Vagina (tissue), 2 donors: ENCODE results near the gene TNRC18.

Experiments used
- POLR2A ChIP-seq, 2 donors: fragments of 450-650 bp; IDR thresholded peaks; one replicate each; pipeline ENCODE4 v1.6.1; 2017; ENCODE audit warnings: antibody characterized with exemption in 2 of 2, mild to moderate bottlenecking in 2 of 2, moderate library complexity in 2 of 2
- POLR2AphosphoS5 ChIP-seq, 2 donors: sonication (generic); formaldehyde crosslinking; IDR thresholded peaks; one replicate each; pipeline ENCODE4 v1.9.0; 2017; ENCODE audit warnings: antibody characterized with exemption in 2 of 2, mild to moderate bottlenecking in 2 of 2, low read depth in 1 of 2; ENCODE audit not compliant: insufficient read depth in 1 of 2
- TF ChIP-seq, protein P1 (sequence below), 3 experiments: fragments of 450-650 bp in 2 of 3; fragments of 200-600 bp in 1 of 3; sonication (generic) in 1 of 3; IDR thresholded peaks; one replicate each; pipeline ENCODE4 v1.5.1; 2017 to 2019; ENCODE audit warnings: antibody characterized with exemption in 3 of 3, mild to moderate bottlenecking in 2 of 3, moderate library complexity in 2 of 3

DNA sequence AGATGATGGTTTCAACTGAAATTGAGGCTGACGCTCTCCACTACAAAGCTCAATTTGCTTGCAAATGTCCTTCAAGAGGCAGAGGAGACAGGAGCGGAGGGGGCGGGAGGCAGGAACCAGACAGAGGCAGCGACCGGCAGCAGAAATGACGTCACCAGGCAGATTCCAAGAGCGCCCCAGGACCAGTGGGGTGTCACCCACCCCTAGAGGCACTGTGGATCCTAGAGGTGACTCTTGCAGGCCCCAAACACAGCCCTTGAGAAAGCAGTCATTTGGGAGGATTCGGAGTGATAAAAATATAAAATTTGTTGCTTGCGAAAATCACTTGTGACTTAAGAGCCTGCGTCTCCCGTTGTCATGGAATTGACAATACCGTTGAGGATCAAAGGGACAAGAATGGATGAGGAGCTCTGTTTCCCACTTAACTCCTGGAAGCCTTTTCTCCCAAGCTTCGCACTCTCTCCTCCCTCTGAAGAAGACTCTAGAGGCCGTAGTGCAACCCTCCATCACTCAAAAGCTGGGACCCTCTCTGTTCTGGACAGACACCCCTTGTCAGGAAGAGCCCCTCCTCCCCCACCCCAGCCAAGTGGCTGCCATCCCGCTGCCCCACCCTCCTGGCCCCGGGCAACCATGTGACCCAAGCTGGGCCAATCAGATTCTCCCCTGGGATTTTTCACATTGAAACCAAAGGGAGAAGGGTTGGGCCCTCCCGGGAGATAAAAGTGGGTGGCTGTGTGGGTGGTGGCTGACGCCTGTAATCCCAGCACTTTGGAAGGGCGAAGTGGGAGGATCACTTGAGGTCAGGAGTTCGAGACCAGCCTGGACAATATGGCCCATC lies 157.2 kb downstream of the TNRC18 start:
- TF ChIP-seq, protein P1, sequence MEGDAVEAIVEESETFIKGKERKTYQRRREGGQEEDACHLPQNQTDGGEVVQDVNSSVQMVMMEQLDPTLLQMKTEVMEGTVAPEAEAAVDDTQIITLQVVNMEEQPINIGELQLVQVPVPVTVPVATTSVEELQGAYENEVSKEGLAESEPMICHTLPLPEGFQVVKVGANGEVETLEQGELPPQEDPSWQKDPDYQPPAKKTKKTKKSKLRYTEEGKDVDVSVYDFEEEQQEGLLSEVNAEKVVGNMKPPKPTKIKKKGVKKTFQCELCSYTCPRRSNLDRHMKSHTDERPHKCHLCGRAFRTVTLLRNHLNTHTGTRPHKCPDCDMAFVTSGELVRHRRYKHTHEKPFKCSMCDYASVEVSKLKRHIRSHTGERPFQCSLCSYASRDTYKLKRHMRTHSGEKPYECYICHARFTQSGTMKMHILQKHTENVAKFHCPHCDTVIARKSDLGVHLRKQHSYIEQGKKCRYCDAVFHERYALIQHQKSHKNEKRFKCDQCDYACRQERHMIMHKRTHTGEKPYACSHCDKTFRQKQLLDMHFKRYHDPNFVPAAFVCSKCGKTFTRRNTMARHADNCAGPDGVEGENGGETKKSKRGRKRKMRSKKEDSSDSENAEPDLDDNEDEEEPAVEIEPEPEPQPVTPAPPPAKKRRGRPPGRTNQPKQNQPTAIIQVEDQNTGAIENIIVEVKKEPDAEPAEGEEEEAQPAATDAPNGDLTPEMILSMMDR (IDR thresholded peaks at IDR 0.05): no peak
- TF ChIP-seq POLR2AphosphoS5 (IDR thresholded peaks at IDR 0.05; ENCODE audit: insufficient read depth in 1 of 2, low read depth in 1 of 2) (no peak), POLR2A (IDR thresholded peaks at IDR 0.05) (no peak)
